OCI-LY7 (cell line): ENCODE measurements around the gene MT1H. TPM values are rescaled to one million over a fixed set of nuclear protein-coding genes. Genes with fewer than 3 reads are reported as not detected.

Source experiments
- BruUV-seq: library from RNA; stranded (reverse); fragments of 400-500 nt; replicated peaks from 2 replicates; lab custom pipeline; 2021; lab: Mats Ljungman, UMichigan
- CTCF ChIA-PET: fragments of 300-600 bp; sonication (Branson Sonifier 250); formaldehyde crosslinking; loops from one replicate; lab custom pipeline; 2022; ENCODE audit warnings: antibody characterized with exemption; ENCODE audit not compliant: unreplicated experiment; lab: Charles Lee
- POLR2A ChIA-PET: fragments of 300-600 bp; sonication (Branson Sonifier 250); formaldehyde crosslinking; loops from one replicate; lab custom pipeline; 2022; ENCODE audit warnings: antibody characterized with exemption; lab: Charles Lee
- DNase-seq: peaks from one replicate; pipeline ENCODE4 v3.0.0-alpha.2; 2015; ENCODE audit warnings: low spot score
- H2AFZ ChIP-seq: fragments of 200-600 bp; sonication (generic), shearing (Covaris generic); 2 replicates; pipeline ENCODE4 v1.6.1; 2014; ENCODE audit warnings: mild to moderate bottlenecking, antibody characterized with exemption, low read length, moderate library complexity
- H3K27ac ChIP-seq: fragments of 200-600 bp; sonication (generic); 2 replicates; pipeline ENCODE4 v1.5.1; 2014; ENCODE audit warnings: mixed run types, low read depth, mild to moderate bottlenecking, moderate library complexity, low read length, inconsistent platforms; ENCODE audit not compliant: poor library complexity, severe bottlenecking
- H3K36me3 ChIP-seq: fragments of 200-600 bp; sonication (generic); 2 replicates; pipeline ENCODE4 v1.6.1; 2014; ENCODE audit warnings: mild to moderate bottlenecking, antibody characterized with exemption, low read length, moderate library complexity, mixed read lengths; ENCODE audit not compliant: insufficient read depth
- H3K4me1 ChIP-seq: fragments of 200-600 bp; sonication (generic); 2 replicates; pipeline ENCODE4 v1.5.1; 2014; ENCODE audit warnings: mild to moderate bottlenecking, low read length; ENCODE audit not compliant: insufficient read depth, poor library complexity, severe bottlenecking
- H3K4me2 ChIP-seq: fragments of 200-600 bp; sonication (generic); 2 replicates; pipeline ENCODE4 v1.6.1; 2014; ENCODE audit warnings: mild to moderate bottlenecking, low read length
- H3K4me3 ChIP-seq: fragments of 200-600 bp; sonication (generic); 2 replicates; pipeline ENCODE4 v1.5.1; 2014; ENCODE audit warnings: mild to moderate bottlenecking, low read depth, low read length; ENCODE audit not compliant: poor library complexity, severe bottlenecking
- H3K79me2 ChIP-seq: fragments of 200-600 bp; sonication (generic); 2 replicates; pipeline ENCODE4 v1.6.1; 2016; ENCODE audit warnings: low read depth, mild to moderate bottlenecking, low read length, moderate library complexity, mixed read lengths; ENCODE audit not compliant: insufficient read depth
- H3K9me2 ChIP-seq: fragments of 200-600 bp; sonication (generic); 2 replicates; pipeline ENCODE4 v1.6.1; 2016; ENCODE audit warnings: mild to moderate bottlenecking, low read length, mixed read lengths; ENCODE audit not compliant: insufficient read depth
- H3K9me3 ChIP-seq: fragments of 200-600 bp; sonication (generic); 2 replicates; pipeline ENCODE4 v1.6.1; 2014; ENCODE audit warnings: mild to moderate bottlenecking, mixed run types, low read length, mixed read lengths
- H4K20me1 ChIP-seq: fragments of 200-600 bp; sonication (generic); 2 replicates; pipeline ENCODE4 v1.6.1; 2014; ENCODE audit warnings: mild to moderate bottlenecking, antibody characterized with exemption, low read length, moderate library complexity, mixed read lengths; ENCODE audit not compliant: insufficient read depth
- EZH2phosphoT487 ChIP-seq: fragments of 200-600 bp; sonication (generic); IDR thresholded peaks from 2 replicates; pipeline ENCODE4 v1.6.1; 2018; ENCODE audit warnings: low read depth, borderline replicate concordance, mild to moderate bottlenecking, mixed run types, antibody characterized with exemption, low read length, moderate library complexity, mixed read lengths
- intact Hi-C: fragments of 100-400 bp; cut with micrococcal nuclease; formaldehyde crosslinking; loops from one replicate; pipeline ENCODE4 v1.10.0; 2022; ENCODE audit not compliant: unreplicated experiment
- total RNA-seq, 2 experiments: library from RNA; depleted of rRNA in 1 of 2; stranded (reverse); fragments of >200 nt in 1 of 2; shearing (Covaris generic) in 1 of 2; gene quantifications; 2 replicates each; pipeline ENCODE4 v1.2.3, GENCODE V29; 2014 to 2022
- TF ChIP-seq, protein P1 (sequence below): fragments of 200-600 bp; sonication (generic); conservative IDR thresholded peaks from 2 replicates; pipeline ENCODE4 v1.5.1; 2014; ENCODE audit warnings: mild to moderate bottlenecking, antibody characterized with exemption, low read length, moderate library complexity, mixed read lengths

The MT1H gene
- total RNA-seq, 2 experiments from 2014 or later: not detected

DNA sequence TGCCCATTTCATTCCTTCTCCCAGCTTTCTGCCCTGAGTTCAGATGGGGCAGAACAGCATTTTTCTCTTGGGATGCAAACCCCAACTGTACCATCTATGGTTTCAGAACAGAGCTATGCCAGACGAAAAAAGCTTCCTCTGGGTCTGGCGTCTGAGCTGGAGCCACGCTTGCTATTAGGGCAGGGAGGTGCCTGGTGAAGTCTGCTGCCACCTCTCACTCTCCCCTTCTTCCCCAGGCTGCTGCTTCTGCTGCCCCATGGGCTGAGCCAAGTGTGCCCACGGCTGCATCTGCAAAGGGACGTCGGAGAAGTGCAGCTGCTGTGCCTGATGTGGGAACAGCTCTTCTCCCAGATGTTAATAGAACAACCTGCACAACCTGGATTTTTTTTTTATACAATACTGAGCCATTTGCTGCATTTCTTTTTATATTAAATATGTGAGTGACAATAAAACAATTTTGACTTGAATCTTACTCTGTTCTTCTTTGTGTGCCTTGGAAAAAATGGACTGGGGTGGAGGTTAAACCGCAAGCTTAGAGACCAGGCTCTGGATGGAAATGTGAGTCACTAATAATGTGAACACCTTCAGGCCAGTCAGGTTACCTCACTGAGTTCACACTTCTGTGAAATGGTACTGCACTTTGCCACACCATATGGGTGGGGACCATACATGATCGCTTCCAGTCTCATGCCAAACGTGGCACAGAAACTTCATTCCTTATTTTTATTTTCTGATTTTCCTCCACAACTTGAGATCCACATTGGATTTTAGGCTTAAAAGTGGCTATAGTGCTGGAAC lies 32.8 kb upstream of the MT1H start:
- H3K36me3 ChIP-seq: no peaks in the 10 kb centered on the region
- H2AFZ ChIP-seq: no peak overlapping the region
- H3K4me3 ChIP-seq: no peak overlapping the region
- BruUV-seq: no TSS peak
- ChIA-PET POLR2A (no interaction called here), CTCF (interaction anchor here (0.6 kb wide), 1 partner anchor 31 kb away, joined by 3 read pairs; no protein-coding TSS in a partner anchor)
- intact Hi-C loops: no loop called here
- H3K4me1 ChIP-seq: no peaks in the 10 kb centered on the region
- H4K20me1 ChIP-seq: no peaks in the 10 kb centered on the region
- no peak overlapping the region for H3K4me2 ChIP-seq
- no peaks in the 10 kb centered on the region for H3K9me3 ChIP-seq
- no peaks in the 10 kb centered on the region for H3K79me2 ChIP-seq
- H3K9me2 ChIP-seq: no peaks in the 10 kb centered on the region
- DNase-seq: no peak
- TF ChIP-seq EZH2phosphoT487: no peak
- TF ChIP-seq, protein P1, sequence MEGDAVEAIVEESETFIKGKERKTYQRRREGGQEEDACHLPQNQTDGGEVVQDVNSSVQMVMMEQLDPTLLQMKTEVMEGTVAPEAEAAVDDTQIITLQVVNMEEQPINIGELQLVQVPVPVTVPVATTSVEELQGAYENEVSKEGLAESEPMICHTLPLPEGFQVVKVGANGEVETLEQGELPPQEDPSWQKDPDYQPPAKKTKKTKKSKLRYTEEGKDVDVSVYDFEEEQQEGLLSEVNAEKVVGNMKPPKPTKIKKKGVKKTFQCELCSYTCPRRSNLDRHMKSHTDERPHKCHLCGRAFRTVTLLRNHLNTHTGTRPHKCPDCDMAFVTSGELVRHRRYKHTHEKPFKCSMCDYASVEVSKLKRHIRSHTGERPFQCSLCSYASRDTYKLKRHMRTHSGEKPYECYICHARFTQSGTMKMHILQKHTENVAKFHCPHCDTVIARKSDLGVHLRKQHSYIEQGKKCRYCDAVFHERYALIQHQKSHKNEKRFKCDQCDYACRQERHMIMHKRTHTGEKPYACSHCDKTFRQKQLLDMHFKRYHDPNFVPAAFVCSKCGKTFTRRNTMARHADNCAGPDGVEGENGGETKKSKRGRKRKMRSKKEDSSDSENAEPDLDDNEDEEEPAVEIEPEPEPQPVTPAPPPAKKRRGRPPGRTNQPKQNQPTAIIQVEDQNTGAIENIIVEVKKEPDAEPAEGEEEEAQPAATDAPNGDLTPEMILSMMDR: no peak
- no peak overlapping the region for H3K27ac ChIP-seq

DNA sequence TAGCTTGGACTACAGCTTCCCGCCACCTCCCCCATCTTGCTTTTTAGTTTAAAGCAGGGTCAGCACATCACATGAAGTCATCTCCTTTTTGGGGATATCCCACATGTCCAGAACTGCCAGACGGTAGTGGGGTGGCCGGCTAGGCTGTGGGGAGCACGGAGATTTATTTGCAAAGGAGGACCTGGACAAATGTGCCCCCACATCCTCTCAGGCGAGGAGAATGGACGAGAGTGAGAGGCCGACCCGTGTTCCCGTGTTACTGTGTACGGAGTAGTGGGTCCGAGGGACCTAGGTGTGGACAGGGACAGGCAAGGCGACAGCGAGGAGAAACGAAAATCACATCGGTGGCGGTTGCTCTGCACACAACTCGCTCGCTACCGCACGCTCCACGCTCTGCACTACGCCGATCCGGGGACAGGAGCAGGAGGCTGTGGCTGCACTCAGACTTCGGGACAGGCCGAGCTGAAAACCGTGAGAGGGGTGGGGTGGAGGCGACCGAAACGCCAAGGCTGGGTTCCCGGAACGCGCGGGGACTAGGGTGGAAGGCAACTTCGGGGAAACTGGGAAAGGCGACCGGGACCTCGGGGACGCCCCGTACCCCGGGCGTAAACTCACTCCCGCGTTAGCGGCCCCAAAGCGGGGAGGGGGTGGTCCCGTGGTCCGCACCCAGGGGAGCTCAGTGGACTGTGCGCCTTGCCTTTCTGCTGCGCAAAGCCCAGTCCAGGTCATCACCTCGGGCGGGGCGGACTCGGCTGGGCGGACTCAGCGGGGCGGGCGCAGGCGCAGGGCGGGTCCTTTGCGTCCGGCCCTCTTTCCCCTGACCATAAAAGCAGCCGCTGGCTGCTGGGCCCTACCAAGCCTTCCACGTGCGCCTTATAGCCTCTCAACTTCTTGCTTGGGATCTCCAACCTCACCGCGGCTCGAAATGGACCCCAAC lies 31.5 kb upstream of the MT1H start, which contains the start of gene MT1A:
Gene MT1A (plus strand): TSS at position 853 of the 937 bp plus-strand sequence. CDS start 73 bp downstream, at position 926.
- Histone ChIP-seq H3K9me3 (no peaks in the 10 kb centered on the region), H3K9me2 (no peaks in the 10 kb centered on the region), H3K36me3 (no peaks in the 10 kb centered on the region), H3K4me2 (no peak within 1 kb of the TSS), H4K20me1 (no peaks in the 10 kb centered on the region), H3K4me1 (no peaks in the 10 kb centered on the region), H3K79me2 (no peaks in the 10 kb centered on the region), H3K4me3 (no peak within 1 kb of the TSS), H3K27ac (no peak within 1 kb of the TSS), H2AFZ (no peak within 1 kb of the TSS)
- DNase-seq: no peak
- ChIA-PET POLR2A (interaction anchor here (0.5 kb wide), 1 partner anchor 62 kb away, joined by 6 read pairs; no protein-coding TSS in a partner anchor), CTCF (no interaction called here)
- intact Hi-C loops: no loop called here
- TF ChIP-seq EZH2phosphoT487: no peak
- TF ChIP-seq, protein P1: no peak
- BruUV-seq: no TSS peak
